GM23338 (cell line): ENCODE data around the gene SMPDL3B. TPM values are rescaled to one million over a fixed set of nuclear protein-coding genes. Genes with fewer than 3 reads are reported as not detected.
A peak's percentile ranks its signal among the peaks of the same experiment; 100 is the strongest.

ENCODE experiments used
- ATAC-seq: fragments of 200-7000 bp; cut with Tn5 transposase; 3 replicates; pipeline ENCODE4 v1.9.1; 2020
- DNase-seq: peaks from one replicate; pipeline ENCODE4 v3.0.0-alpha.2; 2015; ENCODE audit warnings: low spot score
- H2AFZ ChIP-seq: fragments of 200-600 bp; sonication (generic); 2 replicates; pipeline ENCODE4 v1.8.0; 2016; ENCODE audit warnings: antibody characterized with exemption, mild to moderate bottlenecking, moderate library complexity
- H3F3A ChIP-seq: fragments of 200-600 bp; sonication (generic); replicated peaks from 2 replicates; pipeline ENCODE4 v1.8.0; 2017; ENCODE audit warnings: antibody characterized with exemption, mixed run types, low read depth
- H3K27ac ChIP-seq: fragments of 200-600 bp; sonication (generic); 2 replicates; pipeline ENCODE4 v1.6.1; 2016; ENCODE audit warnings: low read depth
- H3K27me3 ChIP-seq: fragments of 200-600 bp; sonication (generic); 2 replicates; pipeline ENCODE4 v1.8.0; 2016; ENCODE audit warnings: mild to moderate bottlenecking, mixed run types, moderate library complexity; ENCODE audit not compliant: insufficient read depth
- H3K36me3 ChIP-seq: fragments of 200-600 bp; sonication (generic); 2 replicates; pipeline ENCODE4 v1.8.0; 2016; ENCODE audit warnings: mild to moderate bottlenecking; ENCODE audit not compliant: insufficient read depth
- H3K4me1 ChIP-seq: fragments of 200-600 bp; sonication (generic); 2 replicates; pipeline ENCODE4 v1.8.0; 2016; ENCODE audit warnings: mild to moderate bottlenecking, moderate library complexity; ENCODE audit not compliant: insufficient read depth
- H3K4me2 ChIP-seq: fragments of 200-600 bp; sonication (generic); 2 replicates; pipeline ENCODE4 v1.7.1; 2017; ENCODE audit warnings: mixed run types
- H3K4me3 ChIP-seq: fragments of 200-600 bp; sonication (generic); 2 replicates; pipeline ENCODE4 v1.6.1; 2016; ENCODE audit warnings: mixed run types
- H3K79me2 ChIP-seq: fragments of 200-600 bp; sonication (generic); replicated peaks from 2 replicates; pipeline ENCODE4 v1.8.0; 2017; ENCODE audit warnings: mild to moderate bottlenecking; ENCODE audit not compliant: insufficient read depth
- H3K9me2 ChIP-seq: fragments of 200-600 bp; sonication (generic); 2 replicates; pipeline ENCODE4 v1.8.0; 2017; ENCODE audit not compliant: insufficient read depth
- H4K20me1 ChIP-seq: fragments of 200-600 bp; sonication (generic); replicated peaks from 2 replicates; pipeline ENCODE4 v1.8.0; 2017; ENCODE audit warnings: mild to moderate bottlenecking; ENCODE audit not compliant: insufficient read depth
- H3K27ac Mint-ChIP-seq: 2 replicates; pipeline ENCODE4 v1.8.0; 2020; ENCODE audit warnings: inconsistent platforms, mild to moderate bottlenecking, moderate library complexity, mixed read lengths
- H3K27me3 Mint-ChIP-seq: 3 replicates; pipeline ENCODE4 v1.8.0; 2022; ENCODE audit warnings: low read depth, mild to moderate bottlenecking, moderate library complexity, mixed read lengths, inconsistent platforms; ENCODE audit not compliant: insufficient read depth, poor library complexity
- H3K36me3 Mint-ChIP-seq: 3 replicates; pipeline ENCODE4 v1.8.0; 2021; ENCODE audit warnings: low read depth, mild to moderate bottlenecking, inconsistent platforms, moderate library complexity, mixed read lengths
- H3K4me1 Mint-ChIP-seq: 3 replicates; pipeline ENCODE4 v1.8.0; 2020; ENCODE audit warnings: mild to moderate bottlenecking, inconsistent platforms, mixed read lengths
- H3K4me3 Mint-ChIP-seq: 3 replicates; pipeline ENCODE4 v1.8.0; 2021; ENCODE audit warnings: moderate library complexity, mild to moderate bottlenecking, inconsistent platforms, mixed read lengths
- H3K9me3 Mint-ChIP-seq: 3 replicates; pipeline ENCODE4 v1.8.0; 2020; ENCODE audit warnings: moderate library complexity, mild to moderate bottlenecking, inconsistent platforms, mixed read lengths
- EZH2phosphoT487 ChIP-seq: fragments of 200-600 bp; sonication (generic); IDR thresholded peaks from one replicate; pipeline ENCODE4 v1.8.1; 2018; ENCODE audit warnings: antibody characterized with exemption; ENCODE audit not compliant: unreplicated experiment
- JUNB ChIP-seq: IDR thresholded peaks from one replicate; pipeline ENCODE4 v1.6.1; 2016; ENCODE audit warnings: antibody characterized with exemption; ENCODE audit not compliant: unreplicated experiment
- NANOG ChIP-seq: IDR thresholded peaks from 2 replicates; pipeline ENCODE4 v1.6.1; 2016; ENCODE audit warnings: antibody characterized with exemption, borderline replicate concordance
- POLR2AphosphoS5 ChIP-seq: IDR thresholded peaks from 2 replicates; pipeline ENCODE4 v1.6.1; 2016; ENCODE audit warnings: antibody characterized with exemption, low read depth
- polyA plus RNA-seq: library from polyadenylated mRNA; unstranded; fragments of >200 nt; fragmentation: Nextera tagmentation; extraction: Ambion mirVana; gene quantifications from 2 replicates; pipeline ENCODE4 v1.2.1, GENCODE V29; 2016
- total RNA-seq: library from RNA; depleted of rRNA; stranded (reverse); fragments of >200 nt; shearing (Covaris generic); gene quantifications from 2 replicates; pipeline ENCODE4 v1.2.3, GENCODE V29; 2014
- TF ChIP-seq, protein P1 (sequence below): fragments of 250-450 bp; sonication (Bioruptor Pico); IDR thresholded peaks from 2 replicates; pipeline ENCODE4 v1.5.0; 2020; ENCODE audit warnings: mild to moderate bottlenecking, moderate library complexity
- TF ChIP-seq, protein P2 (sequence below): IDR thresholded peaks from 2 replicates; pipeline ENCODE4 v1.6.1; 2016; ENCODE audit warnings: antibody characterized with exemption

SMPDL3B gene
- total and polyA plus RNA-seq, 2 experiments from 2014 or later = 39.5 to 83.1 TPM

DNA sequence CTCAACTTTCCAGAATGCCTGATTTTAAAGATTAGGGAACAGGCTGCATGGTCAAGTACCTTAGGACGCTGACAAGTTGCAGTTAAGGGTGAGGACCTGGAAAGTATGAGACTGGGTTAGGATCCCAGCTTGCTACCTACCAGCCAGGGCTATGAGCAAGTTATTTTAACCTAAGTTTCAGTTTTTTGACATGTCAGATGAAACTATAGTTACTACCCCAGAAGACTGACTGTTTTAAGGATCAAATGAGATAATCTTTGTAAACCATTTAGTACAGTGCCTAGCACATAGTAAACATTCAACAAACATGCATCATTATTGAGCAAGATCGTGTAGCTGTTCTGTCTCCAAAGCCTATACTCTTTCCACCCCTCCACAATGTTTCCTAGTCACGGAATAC, 48.1 kb upstream of the SMPDL3B start (continued):
- TF ChIP-seq, protein P1, sequence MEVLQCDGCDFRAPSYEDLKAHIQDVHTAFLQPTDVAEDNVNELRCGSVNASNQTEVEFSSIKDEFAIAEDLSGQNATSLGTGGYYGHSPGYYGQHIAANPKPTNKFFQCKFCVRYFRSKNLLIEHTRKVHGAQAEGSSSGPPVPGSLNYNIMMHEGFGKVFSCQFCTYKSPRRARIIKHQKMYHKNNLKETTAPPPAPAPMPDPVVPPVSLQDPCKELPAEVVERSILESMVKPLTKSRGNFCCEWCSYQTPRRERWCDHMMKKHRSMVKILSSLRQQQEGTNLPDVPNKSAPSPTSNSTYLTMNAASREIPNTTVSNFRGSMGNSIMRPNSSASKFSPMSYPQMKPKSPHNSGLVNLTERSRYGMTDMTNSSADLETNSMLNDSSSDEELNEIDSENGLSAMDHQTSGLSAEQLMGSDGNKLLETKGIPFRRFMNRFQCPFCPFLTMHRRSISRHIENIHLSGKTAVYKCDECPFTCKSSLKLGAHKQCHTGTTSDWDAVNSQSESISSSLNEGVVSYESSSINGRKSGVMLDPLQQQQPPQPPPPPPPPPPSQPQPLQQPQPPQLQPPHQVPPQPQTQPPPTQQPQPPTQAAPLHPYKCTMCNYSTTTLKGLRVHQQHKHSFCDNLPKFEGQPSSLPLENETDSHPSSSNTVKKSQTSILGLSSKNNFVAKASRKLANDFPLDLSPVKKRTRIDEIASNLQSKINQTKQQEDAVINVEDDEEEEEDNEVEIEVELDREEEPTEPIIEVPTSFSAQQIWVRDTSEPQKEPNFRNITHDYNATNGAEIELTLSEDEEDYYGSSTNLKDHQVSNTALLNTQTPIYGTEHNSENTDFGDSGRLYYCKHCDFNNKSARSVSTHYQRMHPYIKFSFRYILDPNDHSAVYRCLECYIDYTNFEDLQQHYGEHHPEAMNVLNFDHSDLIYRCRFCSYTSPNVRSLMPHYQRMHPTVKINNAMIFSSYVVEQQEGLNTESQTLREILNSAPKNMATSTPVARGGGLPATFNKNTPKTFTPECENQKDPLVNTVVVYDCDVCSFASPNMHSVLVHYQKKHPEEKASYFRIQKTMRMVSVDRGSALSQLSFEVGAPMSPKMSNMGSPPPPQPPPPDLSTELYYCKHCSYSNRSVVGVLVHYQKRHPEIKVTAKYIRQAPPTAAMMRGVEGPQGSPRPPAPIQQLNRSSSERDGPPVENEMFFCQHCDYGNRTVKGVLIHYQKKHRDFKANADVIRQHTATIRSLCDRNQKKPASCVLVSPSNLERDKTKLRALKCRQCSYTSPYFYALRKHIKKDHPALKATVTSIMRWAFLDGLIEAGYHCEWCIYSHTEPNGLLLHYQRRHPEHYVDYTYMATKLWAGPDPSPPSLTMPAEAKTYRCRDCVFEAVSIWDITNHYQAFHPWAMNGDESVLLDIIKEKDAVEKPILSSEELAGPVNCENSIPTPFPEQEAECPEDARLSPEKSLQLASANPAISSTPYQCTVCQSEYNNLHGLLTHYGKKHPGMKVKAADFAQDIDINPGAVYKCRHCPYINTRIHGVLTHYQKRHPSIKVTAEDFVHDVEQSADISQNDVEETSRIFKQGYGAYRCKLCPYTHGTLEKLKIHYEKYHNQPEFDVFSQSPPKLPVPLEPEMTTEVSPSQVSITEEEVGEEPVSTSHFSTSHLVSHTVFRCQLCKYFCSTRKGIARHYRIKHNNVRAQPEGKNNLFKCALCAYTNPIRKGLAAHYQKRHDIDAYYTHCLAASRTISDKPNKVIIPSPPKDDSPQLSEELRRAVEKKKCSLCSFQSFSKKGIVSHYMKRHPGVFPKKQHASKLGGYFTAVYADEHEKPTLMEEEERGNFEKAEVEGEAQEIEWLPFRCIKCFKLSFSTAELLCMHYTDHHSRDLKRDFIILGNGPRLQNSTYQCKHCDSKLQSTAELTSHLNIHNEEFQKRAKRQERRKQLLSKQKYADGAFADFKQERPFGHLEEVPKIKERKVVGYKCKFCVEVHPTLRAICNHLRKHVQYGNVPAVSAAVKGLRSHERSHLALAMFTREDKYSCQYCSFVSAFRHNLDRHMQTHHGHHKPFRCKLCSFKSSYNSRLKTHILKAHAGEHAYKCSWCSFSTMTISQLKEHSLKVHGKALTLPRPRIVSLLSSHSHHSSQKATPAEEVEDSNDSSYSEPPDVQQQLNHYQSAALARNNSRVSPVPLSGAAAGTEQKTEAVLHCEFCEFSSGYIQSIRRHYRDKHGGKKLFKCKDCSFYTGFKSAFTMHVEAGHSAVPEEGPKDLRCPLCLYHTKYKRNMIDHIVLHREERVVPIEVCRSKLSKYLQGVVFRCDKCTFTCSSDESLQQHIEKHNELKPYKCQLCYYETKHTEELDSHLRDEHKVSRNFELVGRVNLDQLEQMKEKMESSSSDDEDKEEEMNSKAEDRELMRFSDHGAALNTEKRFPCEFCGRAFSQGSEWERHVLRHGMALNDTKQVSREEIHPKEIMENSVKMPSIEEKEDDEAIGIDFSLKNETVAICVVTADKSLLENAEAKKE (CRISPR knock-in tag) = no peak
- TF ChIP-seq POLR2AphosphoS5 (no peak), JUNB (no peak)
- TF ChIP-seq, protein P2, sequence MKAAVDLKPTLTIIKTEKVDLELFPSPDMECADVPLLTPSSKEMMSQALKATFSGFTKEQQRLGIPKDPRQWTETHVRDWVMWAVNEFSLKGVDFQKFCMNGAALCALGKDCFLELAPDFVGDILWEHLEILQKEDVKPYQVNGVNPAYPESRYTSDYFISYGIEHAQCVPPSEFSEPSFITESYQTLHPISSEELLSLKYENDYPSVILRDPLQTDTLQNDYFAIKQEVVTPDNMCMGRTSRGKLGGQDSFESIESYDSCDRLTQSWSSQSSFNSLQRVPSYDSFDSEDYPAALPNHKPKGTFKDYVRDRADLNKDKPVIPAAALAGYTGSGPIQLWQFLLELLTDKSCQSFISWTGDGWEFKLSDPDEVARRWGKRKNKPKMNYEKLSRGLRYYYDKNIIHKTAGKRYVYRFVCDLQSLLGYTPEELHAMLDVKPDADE = no peak

DNA sequence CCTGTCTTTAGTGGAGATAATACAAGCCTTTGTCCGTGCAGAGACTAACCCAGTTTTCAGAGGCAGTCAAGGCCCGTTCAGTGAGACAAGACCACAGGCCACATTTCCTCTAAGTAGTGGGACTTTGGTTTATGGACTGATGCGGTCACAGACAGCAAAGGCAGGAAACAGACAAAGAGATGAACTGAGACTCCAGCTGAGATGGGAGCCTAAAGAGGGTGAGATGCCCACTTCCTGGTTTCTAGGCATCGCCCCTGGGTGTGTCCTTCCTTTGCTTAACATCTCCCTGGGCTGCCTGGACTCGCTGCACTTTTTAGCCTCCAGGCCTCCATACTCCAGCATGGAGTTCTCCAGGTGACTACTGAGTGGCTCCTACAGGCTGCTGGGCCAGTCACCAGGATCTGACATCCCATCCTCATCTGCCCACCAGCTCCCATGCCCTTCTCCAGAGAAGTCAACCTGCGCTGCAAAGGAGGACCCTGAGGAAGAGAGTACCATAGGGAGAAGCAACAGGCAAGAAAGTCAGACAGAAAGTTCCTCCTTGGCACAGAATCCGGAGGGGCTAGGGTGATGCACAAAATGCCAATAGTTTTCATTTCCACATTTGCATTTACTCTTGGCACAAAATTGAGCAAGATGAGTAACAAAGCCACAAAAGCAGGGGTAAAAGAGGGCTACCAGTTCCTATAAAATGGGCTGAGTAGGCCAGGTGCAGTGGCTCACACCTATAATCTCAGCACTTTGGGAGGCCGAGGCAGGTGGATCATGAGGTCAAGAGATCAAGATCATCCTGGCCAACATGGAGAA, 47.4 kb upstream of the SMPDL3B start:
- H3K9me2 ChIP-seq = no peaks in the 10 kb centered on the region
- H3K79me2 ChIP-seq = no peaks in the 10 kb centered on the region
- DNase-seq (no peak), ATAC-seq (no peak)
- H3K4me1 ChIP-seq = no peaks in the 10 kb centered on the region
- Mint-ChIP-seq H3K4me3 (no peak overlapping the region), H3K4me1 (no peaks in the 10 kb centered on the region), H3K36me3 (peaks cover 41% of the 10 kb centered on the region), H3K9me3 (no peaks in the 10 kb centered on the region), H3K27me3 (peaks cover 8% of the 10 kb centered on the region), H3K27ac (0 out of 2 replicates have a peak overlapping the region, but pooled peaks have one; percentile 59)
- H3K4me2 ChIP-seq = no peak overlapping the region
- H3K36me3 ChIP-seq = peaks cover 25% of the 10 kb centered on the region
- H2AFZ ChIP-seq = no peak overlapping the region
- H3K4me3 ChIP-seq = no peak overlapping the region
- peaks cover 11% of the 10 kb centered on the region; the same call in 1 of the 2 replicates for H3F3A ChIP-seq
- H3K27me3 ChIP-seq = no peaks in the 10 kb centered on the region
- no peak overlapping the region for H3K27ac ChIP-seq
- peaks cover 6% of the 10 kb centered on the region; the same call in 1 of the 2 replicates for H4K20me1 ChIP-seq
- TF ChIP-seq, protein P2 = no peak
- TF ChIP-seq NANOG = no peak
- TF ChIP-seq EZH2phosphoT487 = no peak
